Middle frontal gyrus (tissue), 1 donor: ENCODE results near the gene OTOP2.

Source experiments
- DNase-seq: peaks from one replicate; pipeline ENCODE4 v3.0.0-alpha.2; 2015; ENCODE audit warnings: low spot score; ENCODE audit errors: extremely low spot score

Gene OTOP2, protein sequence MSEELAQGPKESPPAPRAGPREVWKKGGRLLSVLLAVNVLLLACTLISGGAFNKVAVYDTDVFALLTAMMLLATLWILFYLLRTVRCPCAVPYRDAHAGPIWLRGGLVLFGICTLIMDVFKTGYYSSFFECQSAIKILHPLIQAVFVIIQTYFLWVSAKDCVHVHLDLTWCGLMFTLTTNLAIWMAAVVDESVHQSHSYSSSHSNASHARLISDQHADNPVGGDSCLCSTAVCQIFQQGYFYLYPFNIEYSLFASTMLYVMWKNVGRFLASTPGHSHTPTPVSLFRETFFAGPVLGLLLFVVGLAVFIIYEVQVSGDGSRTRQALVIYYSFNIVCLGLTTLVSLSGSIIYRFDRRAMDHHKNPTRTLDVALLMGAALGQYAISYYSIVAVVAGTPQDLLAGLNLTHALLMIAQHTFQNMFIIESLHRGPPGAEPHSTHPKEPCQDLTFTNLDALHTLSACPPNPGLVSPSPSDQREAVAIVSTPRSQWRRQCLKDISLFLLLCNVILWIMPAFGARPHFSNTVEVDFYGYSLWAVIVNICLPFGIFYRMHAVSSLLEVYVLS

DNA sequence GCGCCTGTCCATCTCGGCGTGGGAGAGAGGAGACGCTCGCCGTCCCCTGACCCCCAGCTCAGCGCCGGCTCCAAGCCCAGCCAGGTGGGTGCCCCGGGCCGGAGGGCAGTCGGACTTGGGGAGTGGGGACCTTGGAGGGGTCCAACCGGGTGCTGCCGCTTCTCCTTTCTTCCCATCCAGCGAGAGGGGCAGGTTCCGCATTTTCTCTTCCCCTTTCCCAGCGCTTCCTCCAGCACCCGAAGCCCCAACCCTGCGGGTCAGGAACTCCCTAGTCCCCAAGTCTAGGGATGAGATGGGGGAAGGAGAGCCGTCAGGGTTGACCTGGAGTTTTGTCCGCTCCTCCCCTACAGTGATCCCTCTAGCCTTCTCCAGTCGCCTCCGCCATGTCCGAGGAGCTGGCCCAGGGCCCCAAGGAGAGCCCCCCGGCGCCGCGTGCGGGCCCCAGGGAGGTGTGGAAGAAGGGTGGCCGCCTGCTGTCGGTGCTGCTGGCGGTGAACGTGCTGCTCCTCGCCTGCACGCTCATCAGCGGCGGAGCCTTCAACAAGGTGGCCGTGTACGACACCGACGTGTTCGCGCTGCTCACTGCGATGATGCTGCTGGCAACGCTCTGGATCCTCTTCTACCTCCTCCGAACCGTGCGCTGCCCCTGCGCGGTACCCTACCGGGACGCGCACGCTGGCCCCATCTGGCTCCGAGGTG lies at the start of gene OTOP2:
Gene OTOP2 (plus strand): TSS at position 24 of the 699 bp plus-strand sequence. CDS start 360 bp downstream, at position 384.
- DNase-seq, result no peak

DNA sequence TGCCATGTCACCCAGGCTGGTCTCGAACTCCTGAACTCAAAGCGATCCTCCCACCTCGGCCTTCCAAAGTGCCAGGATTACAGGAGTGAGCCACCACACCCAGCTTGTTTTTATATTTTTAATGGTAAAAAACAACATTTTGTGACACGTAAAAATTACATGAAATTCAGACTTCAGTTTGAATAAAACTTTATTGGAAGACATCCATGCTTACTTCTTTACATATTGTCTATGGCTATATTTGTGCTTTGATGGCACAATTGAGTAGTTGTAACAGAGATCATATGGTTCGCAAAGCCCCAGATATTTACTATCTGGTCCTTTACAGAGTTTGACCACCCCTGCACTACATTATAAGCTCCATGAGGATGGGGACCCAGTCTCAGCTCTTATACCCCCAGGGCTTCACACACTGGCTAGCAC lies 49.4 kb upstream of the OTOP2 start:
- DNase-seq, result no peak

DNA sequence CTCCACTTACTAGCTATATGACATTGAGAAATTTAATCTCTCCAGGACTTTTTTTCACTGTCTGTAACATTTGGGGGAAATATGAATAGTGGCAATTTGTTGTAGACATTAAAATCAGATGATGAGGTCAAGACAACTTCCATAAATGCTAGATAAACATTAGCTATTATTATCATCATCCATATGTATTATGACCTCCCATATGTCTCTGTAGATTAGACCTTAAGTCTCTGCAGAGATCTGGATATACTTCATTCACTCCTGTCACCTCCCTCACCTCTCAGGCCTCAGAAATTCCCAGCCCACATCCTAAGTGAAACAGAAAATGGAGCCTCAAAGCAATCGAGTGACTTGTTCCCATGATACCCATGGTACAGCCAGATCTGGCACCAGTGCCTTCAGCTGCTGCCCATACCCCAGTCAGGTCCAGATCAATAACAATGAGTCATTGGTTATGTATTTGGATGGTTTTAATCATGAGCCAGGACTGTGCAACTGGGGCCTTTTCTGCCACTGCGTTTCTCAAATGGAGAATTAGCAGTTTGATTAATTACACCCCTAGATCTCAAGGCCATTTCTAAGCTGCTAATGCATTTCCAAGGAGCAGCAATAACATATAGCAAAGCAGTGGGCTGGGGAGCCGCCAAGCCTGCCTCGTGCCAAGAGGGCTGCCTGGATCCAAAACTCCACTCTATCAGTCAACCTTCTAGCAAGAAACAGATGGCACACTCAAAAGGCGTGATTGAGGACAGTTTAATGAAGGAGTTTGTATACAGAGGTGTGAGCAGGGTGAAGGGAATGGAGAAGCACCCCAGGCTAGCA lies 48.7 kb upstream of the OTOP2 start:
- DNase-seq, result no peak

DNA sequence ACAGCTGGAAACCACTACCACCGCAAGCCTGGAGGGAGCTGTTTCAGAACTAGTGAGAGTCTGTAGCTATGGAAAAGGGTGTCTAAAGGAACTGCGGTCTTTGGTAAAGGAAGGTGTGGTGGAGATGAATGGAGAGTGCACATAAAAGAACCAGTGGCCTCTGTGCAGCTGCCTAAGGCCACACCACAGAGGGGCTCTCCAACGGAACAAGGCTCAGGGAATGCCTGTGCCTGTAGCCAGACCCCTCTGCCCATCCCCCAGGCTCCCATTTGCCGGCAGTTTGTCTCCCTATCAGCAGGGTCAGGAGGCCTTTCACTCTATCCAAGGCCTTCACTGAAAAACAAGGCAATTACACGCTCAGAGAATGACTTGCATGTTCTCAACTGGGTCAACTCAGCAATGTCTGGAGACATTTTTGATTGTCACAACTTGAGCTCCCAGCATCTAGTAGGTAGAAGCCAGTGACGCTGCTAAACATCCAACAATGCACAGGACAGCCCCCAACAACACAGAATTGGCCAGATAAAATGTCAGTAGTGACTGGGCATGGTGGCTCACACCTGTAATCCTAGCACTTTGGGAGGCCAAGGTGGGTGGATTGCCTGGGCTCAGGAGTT lies 48.0 kb upstream of the OTOP2 start:
- DNase-seq, result no peak

DNA sequence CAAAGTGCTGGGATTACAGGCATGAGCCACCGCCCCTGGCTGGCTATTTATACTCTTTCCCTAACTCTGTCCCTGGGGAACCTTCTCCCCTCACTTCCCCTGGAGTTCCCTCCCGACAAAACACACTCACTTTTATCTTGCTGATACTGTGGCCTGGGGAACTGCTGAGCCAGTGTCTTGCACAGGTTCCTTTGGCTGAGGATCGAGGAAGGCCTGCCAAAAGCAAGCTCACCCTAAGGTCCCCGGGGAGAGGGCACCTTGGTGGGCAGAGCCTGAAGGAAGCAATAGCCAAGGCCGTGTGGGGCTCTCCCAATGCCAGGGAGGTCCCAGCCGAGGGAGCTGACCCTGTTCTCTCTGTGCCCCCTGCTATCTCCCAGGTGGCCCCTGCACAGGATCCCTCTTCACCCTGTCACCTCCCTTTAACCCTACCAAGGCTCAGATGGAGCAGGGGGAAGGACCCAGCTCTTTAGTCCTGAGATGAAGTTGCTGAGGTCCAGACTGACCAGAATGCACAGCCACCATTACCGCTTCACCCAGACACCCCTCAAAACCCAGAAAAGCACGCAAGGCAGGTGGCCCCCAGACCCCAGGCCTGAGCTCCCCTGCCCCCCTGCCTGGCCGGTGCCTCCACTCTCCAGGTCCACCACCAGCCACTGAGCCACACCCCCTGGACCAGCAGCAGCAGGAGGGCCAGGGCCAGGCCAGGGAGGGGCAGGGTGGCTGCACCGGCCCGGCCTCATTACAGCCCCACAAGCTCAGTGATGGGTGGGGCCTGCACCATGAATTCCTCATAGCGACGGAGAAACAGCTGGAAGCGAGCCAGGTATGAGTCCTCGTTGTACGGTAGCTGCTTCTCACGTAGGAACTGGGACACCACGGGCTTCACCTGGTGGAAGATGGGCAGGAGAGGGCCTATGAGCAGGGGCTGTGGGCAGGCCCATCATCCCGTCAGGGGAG lies 46.2 kb upstream of the OTOP2 start:
- DNase-seq, result no peak

DNA sequence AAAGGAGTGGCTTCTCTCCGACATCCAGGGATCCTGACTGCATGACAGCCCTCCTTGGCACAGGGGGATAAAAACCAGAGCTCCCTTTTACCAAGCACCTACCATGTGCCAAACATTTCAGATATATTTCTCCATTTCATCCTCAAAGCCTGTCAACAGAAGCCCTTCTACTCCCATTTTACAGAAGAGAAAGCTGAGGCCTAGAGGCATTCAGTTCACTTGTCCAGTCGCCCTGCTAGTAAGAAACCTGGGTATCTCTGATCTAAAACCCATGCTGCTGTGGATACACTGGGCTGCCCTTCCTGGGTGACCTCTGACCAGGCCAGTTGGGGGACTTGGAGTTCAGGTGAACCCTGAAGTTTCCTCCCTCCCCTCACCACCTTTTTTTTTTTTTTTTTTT lies 45.4 kb upstream of the OTOP2 start:
- DNase-seq, result no peak

DNA sequence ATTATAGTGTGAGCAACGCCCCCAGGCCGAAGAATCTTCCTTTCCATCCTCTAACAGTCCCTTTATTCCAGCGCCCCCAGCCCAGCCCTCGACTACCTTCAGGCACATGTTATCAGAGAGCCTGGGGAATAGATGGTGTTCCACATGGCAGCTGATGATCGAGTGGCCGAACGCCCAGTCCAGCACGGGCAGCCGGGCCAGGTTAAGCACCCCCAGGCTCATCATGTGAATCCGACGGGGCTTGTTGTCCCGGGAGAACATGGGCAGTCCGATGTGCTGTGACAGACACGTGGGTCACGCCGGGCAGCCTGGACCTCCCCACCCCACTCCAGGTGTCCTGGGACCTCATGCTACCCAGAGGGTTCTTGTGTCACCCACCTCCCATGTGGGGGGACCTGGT lies 44.8 kb upstream of the OTOP2 start:
- no peak for DNase-seq

DNA sequence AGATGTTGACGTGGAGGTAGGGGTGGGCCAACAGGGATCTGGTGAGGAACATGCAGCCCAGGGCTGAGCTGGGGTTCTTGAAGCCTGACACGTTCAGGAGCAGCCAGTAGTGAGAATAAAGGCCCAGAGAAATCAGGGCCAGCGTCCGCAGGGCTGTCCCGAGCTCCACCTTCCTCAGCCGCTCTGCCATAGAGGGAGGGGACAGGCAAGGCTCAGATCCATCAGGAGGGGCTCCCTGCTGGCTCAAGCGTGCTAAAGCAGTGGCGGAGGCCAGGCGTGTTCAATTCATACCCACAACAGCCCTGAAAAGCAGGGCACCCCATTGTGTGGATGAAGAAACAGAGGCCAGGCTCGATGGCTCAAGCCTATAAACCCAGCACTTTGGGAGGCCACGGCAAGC lies 43.0 kb upstream of the OTOP2 start:
- DNase-seq, result no peak

DNA sequence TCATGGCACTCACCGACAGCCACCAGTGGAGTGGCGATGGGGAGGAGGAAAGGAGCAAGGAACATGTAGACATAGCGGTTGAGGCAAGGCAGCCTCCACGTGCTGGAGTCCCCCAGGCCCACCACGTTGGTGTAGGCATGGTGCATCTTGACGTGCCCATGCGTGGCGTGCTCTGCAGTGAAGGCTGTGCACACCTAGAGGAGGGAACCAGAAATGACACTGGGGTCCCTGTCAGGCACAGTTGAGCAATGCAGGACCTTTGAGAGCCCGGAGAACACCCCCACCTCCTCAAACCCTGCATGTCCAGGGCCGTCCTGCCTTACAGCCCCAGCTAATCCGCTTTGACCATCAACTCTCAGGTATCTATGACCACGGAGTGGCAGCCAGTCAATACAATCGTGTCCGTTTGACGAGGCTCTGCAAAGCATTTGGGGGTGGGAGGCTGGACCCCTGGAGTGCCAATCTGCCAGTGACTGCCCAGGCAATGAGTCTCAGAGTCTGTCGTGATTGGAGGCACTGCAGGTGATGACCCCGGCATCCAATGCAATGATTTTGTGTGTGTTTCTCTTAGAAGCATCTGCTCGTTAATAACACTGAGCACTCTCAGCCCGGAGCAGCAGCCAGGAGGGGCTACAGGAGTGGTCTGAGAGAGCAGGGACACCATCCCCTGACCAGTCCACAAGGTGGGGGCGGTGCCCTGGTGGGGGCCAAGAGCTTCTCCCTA lies 41.4 kb upstream of the OTOP2 start:
- DNase-seq, result no peak

DNA sequence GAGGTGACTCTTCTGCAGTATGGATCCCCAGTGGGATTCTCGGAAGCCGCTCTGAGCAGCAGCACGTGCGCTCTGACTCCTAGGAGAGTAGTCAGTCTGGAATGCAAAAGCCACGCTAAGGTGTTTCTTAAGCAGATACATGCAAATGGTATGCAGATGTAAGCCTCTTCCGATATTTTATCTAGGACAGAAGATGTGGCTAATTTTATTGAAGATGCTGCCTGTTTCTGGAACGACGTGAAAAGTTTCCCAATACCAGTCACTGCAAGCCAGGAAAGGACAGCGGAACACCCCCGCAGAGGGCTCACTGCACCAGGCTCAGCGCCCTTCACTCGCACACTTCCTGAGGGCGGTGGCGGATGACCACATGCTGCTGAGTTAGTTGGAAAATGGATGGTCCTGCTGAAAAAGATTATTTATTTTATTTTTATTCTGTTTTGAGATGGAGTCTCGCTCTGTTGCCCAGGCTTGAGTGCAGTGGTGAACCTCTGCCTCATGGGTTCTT lies 40.8 kb upstream of the OTOP2 start:
- no peak for DNase-seq

DNA sequence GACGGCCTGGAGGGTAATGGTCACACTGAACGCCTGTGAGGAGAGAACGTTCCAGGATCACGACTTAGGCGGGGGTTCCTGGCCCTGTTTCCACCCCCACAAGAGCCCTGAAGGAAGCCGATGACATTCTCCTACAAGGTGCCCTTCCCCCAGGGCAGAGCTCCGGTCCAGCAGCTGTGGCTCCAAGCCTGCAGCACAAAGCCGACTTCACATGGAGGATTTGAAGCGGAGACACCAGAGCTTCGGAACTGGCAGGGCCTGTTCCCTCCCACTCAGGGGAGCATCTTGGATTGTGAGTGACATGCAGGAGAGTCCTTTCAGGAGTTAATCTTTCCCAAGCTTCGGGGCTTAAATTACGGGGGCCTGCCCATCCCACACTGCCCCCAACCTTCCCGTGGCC lies 35.6 kb upstream of the OTOP2 start:
- DNase-seq, result no peak

DNA sequence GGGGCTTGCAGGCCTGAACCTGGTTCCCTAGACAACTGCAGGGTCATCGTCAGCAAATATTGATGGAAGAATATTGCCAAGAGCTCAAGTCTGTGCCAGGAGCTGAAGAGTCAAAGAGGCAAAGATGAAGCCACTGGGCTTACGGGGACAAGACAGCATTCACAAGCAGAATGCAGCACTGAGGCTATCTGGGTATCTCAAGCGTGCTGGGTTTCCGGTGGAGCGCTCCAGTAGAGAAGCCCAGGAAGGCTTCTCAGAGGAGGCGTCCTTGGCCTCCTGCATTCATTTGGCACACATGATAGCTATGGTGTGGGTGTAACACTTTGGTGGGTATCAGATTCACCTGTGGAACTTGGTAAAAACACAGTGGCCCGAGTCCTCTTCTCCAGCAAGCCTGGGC lies 33.5 kb upstream of the OTOP2 start:
- no peak for DNase-seq

DNA sequence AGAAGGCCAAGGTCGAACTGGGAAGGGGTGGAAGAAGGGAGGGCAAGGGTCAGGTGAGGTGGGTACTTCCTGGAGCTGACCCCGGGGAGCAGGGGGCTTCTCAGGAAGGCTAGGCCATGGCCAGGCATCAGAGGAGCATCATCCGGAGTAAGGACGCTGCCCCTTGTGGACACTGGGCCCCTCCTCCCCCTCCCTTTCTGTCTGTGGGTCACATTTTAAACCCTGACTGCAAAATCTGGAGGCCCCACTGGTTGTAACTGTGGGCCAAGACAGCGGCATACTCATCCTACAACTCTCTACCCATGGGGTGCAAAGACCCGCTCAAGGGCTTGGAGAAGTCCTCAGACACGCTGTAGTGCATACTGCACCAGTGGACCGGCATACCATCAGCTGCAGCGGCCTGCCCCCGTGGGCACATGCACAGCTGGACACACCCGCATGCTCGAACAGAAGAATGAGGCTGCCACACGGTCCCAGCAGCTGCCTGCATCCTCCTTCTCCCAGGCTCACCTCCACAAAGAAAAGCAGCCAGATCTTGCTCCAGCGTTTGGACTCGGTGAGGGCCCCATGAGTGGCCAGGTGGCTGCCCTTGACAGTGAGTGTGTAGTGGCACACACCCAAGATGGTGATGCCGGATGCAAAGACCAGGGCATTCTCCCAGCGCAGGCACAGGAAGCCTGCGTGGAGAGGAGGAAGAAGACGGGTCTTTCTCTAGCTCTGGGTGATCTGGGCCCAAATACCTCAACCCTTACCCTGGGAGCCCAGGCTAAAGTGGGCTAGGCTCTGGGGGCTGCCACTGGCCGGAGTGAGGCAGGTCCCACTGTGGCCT lies 31.8 kb upstream of the OTOP2 start:
- DNase-seq, result no peak

DNA sequence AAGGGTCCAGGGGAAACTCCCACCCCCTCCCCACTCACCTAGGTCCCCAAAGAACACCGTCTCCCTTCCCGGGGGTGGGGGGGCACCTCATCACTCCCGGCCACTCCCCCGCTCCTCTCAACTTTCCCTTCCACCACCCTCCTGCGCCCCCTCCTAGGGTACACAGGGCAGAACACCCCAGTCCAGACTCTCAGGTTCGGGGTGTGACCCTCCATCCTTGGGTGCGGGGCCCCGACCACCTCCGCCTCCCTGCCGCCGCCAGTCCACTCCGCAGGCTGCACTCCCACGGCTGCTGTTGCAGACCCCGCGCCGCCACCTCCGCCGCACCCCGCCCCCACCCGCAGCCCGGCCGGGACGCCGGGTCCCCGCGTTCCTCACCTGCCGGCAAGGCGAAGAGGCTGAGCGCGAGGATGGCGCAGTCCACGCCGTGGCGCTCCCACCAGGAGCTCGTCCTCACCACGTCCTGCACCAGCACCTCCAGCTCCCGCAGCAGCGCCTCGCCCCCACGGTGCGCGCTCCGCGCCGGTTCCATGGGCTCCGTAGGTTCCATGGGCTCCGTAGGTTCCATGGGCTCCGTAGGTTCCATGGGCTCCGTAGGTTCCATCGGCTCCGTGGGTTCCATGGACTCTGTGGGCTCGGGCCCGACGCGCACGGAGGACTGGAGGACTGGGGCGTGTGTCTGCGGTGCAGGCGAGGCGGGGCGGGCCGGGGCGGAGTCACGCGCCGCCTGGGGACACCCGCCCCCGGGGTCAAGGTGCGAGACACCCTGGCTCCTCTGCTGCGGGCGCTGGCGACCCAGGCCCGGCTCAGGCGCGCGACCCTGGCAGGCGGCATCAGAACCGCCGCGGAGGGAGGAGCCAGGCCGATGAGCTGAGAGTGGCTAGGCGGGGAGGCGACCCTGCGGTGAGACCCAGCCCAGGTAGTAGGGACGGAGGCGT lies 30.8 kb upstream of the OTOP2 start, which contains the start of gene FADS6:
Gene FADS6 (minus strand): TSS at position 660 of the 938 bp plus-strand sequence. CDS start 38 bp downstream, at position 622.
- DNase-seq, result no peak

DNA sequence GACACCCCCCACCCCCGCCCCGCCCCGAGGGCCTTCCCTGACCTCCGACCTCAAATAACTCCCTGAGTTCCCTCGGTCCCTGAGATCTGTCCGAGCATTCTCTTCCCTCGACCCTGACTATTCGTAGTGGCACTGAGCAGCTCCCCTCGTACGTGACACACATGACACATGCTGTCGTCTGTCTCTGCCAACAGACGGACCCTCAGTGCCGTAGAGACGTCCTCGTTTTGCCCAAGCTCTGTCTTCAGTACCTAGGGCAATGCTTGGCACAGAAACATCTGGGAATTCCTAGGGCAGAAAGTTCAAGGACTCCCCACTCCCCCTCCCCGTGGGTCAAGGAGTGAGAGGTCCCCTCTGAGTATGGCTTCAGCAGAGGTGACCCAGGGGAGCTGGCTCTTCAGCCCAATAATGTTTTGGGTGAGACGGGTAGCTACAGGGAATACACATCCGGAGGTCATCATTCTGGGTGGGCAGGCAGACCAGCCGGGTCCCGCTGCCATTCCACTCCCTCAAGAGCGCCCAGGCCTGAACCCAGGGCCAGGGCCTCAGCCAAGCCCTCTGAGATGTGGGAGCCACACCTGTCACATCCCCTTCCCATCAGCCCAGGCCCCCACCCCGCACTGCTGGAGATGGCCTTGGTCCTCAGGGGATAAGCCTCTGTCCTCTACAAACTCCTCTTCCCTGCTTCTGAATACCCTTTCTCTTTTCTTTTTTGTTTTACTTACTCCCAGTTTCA lies 30.0 kb upstream of the OTOP2 start:
- DNase-seq, result no peak

DNA sequence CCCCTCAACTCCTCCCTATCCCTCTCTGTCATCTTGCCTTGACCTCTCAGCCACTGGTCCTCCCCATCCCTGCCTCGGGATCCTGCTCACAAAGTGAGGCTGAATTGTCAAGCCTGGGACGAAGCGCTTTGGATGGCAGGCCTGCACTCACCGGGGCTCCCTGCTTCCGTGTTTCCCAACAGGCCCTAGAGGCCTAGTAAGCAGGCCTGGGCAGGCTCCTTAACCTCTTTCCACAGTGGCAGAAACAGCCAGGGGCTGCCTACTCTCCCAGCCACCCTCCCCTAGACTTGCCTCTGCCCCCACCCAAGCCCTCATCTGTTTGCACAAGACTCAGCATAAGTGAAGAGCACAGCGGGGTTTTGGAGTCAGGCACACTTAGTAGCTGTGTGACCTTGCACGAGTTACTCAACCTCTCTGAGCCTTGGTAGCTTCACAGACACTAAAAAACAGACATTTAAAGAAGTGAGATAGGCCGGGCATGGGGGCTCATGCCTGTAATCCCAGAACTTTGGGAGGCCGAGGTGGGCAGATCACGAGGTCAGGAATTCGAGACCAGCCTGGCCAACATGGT lies 25.6 kb upstream of the OTOP2 start:
- no peak for DNase-seq
